ENCODE results near the gene SNX9. TPM values are rescaled to one million over a fixed set of nuclear protein-coding genes. Genes with fewer than 3 reads are reported as not detected.

The SNX9 gene
- total RNA-seq, 1 donor from 2014 or later: 28.6 TPM

DNA sequence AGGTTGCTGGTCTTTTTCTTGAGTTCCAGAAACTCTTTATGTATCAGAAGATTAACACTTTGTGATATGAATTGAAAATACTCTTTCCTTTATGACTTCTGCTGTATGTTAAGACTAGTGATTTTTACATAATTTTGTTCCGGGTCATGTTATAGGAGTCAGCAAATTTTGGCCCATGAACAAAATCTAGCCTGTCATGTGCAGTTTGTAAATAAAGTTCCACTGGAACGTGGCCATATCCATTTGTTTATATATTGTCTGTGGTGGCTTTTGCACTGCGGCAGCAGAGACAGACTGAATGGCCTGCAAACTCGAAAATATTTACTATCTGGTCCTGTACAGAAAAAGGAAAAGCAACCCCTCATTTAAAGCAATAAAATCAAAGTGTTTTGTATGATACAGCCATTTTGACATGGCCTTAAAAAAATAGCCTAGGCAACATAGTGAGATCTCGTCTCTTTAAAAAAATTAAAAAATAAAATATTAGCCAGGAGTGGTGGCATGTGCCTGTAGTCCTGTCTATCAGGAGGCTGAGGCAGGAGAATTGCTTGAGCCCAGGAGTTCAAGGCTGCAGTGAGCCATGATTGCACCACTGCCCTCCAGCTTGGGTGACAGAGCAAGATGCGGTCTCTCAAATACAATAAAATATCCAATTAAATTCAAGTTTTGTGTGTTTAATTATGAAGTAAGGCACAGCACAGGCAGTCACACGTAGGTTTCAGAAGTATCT, 36.9 kb downstream of the SNX9 start:
- DNase-seq: no peak

DNA sequence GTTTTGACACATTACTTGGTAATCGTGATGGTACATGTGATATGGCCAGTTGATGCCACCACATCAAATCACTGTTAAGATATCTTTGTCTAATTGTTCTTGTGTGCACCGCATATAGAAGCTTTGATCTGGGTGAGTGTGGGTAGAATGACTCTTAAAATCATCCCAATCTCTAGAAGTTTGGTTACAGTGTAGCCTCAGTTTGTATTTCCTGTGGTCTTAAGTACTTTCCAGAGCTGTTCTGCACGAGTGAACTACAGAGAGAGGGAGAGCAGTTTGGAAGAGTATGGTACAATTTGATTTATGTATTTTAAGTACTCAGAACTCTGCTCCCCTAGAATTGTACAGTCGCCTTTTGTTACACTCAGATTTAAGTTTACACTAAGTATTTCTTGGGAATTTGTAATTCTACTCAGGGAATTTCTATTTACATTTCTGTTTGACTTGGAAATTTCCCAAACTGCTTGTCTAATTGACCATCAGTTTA, 37.5 kb downstream of the SNX9 start:
- no peak for DNase-seq

DNA sequence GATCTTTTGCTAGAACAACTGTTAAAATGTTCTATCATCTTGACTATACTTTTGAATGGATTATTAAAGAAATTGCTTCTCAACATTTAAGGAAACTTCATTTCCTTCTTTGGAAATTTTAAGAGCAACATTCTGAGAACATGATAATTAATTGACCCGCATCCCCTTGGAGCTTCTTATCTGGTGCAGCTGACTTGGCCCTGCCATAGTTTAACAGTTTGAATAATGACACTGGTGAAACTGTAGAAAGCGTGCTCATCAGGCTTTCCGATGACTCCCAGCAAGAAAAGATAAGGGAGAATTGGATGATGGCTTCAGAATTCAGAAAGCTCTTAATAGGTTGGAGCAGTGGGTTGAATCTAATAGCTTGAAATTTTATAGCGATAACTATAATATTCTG, 38.1 kb downstream of the SNX9 start:
- DNase-seq: no peak

DNA sequence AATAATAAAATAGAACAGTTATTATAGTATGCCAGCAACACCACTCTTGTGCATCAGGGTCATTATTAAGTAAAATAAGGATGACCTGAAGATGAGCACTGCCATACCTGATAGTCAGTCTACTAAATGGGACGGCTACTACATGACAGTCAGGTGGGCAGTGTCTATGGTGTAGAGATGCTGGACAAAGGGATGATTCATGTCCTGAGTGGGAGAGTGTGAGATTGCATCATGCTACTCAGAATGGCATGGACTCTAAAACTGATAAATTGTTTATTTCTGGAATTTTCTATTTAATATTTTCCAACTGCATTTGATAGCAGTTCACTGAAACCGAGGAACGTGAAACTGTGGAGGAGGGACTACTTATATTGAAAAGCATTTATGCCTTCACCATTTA, 38.8 kb downstream of the SNX9 start:
- DNase-seq: no peak

DNA sequence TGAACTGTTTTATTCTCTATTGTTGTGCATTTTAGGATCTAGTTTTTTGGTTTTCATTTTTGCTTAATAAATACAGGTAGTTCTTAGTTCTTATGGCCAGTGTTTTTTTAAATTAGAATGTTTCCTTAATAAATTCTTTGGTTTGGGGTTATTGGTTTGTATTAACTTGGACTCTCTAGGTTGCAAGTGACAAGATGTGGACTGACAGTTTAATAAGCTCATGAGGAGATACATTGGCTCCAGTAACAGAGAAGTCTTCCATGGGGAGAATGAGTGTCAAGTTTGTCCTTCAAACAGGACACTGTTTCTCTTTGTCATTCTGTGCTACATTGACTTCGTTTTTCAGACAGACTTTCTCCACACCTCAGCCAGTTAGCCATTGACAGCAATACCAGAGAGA, 39.7 kb downstream of the SNX9 start:
- no peak for DNase-seq

DNA sequence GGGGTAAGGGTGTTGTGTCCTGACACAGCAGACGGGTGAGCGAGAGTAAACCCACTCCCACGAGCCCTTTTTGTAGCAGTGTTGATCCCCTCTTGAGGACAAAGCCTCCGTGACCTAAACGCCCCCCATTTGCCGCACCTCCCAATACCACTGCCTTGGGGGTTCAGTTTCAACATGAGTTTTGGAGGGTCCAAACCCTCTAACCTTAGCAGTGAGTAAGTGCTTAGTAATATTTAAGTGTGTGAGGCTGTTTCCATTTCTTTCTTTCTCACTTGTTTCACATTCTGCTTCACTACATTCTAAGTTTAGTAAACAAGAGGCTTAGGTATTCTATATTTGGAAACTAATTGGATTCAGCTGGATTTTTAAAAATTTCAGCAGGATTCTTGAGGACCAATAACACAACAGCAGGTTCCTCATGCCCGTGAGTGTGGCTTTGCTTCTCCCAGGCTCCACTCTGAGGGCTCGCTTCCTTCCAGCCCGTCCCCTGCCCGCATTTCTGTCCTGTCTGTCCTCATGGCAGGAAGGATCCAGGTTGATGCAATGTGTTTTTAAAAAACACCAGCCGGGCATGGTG, 41.2 kb downstream of the SNX9 start:
- no peak for DNase-seq

DNA sequence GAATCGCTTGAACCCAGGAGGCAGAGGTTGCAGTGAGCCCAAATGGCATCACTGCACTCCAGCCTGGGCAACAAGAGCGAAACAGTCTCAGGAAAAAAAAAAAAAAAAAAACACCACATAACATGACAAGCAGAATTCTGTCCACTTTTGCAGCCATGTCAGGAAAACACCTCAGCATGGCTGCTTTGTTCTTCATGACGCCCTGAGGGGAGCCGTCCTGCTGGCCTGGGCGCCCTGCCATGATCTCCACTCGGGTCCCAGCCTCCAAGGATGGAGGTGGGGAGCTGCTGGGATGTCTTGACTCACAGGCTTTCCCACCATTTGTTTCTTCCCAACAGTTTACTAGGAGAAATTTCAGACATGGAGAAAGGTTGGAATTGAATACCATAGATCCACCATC, 42.2 kb downstream of the SNX9 start:
- no peak for DNase-seq

DNA sequence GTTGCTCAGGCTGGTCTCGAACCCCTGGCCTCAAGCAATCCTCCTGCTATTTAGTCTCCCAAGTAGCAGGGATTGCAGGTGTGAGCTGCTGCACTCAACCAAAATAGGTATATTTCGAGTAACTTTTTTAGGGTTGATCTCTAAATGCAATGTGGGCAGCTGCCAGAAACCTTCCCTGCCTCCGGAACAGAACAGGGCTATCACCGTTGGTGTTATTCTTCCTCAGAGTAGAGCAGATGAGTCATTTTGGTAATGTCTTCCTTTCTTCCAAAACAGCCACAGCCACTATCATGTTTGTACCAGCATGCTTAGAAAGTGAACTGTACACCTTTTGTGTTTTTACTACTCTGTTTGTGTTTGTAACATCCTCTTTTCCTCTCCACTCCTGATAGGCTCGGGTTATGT, 44.1 kb downstream of the SNX9 start:
- no peak for DNase-seq

DNA sequence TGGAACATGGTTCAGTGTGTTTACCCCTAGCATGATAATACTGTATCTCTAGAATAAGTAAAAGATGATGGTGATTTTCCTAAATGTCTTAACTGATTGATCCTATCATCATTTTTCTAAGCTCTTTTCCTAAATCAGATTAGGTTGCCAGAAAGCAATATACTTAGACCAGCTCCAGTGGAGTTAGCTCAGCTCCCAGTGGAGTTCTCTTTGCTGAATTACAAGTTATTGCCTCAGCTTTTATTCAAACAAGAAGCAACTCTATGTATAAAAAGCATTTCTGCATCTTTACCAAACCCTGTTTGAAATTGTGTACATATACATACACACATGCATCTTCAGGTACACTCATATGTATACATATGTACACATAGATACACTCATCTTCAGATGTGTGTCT, 44.9 kb downstream of the SNX9 start:
- no peak for DNase-seq

DNA sequence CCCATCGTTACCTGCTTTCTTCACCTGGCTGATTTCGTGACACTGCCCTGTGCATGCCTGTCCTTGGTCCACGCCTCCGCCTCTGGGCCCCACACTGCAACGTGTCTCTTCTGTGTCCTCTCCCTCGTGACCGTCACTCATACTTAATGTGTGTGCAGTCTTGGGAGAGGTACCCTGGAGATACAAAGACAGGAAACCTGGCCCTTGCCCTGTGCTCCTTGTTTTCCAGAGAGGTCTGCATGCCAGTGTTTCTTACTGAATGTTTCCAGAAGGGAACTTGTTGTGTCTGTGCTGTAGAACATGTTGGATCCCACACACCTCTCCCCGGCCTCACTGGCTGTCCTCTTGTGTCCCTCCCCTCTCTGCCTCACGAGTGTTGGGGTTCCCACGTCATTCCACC, 45.8 kb downstream of the SNX9 start:
- DNase-seq: no peak

DNA sequence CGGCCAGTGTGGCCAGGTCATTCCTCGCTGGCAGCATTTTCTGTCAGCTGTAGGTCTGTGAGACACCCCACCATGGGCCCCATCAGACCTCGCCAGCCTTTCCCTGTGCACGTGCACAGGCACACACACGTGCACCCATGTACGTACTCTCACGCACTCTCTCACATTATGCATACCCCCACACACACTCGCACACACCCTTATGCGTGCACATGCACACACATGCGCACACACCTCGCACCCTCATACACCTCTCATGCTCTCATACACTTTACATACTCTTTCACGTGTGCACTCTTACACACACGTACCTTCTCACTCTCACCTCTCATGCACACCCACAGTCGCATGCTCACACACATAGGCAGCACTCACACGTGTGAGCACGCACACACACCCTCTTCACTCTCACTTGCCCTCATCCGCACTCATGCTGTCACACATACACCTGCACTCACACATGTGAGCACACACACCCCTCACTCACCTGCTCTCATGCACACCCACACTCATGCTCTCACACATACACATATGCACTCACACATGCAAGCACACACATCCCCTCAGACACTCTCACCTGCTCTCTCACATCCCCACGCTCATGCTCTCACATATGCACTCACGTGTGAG, 46.7 kb downstream of the SNX9 start:
- DNase-seq: no peak

DNA sequence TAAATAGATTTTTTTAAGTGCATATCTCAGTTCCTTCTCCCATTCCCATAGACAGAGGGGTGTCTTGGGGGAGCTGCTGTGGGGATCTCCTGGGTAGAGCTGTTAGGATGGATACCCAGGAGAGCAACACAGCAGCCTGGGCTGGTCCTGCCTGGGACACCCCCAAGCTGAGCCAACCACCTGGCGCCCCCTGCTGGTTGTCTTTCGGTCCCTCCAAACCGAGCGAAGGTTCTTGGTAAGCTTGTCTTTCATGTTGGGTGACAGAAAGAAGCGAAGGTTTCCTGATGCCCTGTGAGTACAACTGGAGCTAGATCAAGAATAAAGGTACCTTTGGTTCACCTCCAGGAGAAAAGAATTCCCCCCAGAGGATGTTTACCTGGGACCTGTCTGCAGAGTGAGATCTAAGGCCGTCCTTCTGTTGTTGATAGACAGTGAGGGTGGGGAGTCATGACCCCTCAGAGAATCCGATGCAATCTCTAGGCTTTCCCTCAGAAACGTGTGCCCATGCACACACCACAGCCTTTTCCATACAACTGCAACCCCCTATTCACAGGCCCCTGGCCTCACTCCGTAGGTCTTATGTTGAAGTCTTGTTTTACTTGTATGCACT, 50.8 kb downstream of the SNX9 start:
- no peak for DNase-seq

DNA sequence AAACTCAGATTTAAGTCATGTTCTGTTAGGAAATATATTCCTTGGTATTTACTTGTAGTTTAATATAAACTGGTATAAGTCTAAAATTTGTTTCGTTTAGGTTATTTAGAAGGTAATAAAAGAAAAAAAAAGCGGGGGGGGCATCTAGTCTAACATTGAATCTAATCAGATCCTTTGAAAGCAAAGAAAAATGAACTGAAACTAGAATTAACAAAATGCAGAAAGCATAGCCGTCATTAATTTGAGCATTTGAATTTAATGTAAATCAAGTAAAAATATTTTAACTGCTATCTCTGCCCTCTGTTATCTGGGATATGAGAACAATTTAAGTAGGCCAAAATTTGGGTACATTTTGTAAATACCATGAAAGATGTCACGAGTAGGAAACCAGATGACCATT, 54.1 kb downstream of the SNX9 start:
- DNase-seq: no peak

DNA sequence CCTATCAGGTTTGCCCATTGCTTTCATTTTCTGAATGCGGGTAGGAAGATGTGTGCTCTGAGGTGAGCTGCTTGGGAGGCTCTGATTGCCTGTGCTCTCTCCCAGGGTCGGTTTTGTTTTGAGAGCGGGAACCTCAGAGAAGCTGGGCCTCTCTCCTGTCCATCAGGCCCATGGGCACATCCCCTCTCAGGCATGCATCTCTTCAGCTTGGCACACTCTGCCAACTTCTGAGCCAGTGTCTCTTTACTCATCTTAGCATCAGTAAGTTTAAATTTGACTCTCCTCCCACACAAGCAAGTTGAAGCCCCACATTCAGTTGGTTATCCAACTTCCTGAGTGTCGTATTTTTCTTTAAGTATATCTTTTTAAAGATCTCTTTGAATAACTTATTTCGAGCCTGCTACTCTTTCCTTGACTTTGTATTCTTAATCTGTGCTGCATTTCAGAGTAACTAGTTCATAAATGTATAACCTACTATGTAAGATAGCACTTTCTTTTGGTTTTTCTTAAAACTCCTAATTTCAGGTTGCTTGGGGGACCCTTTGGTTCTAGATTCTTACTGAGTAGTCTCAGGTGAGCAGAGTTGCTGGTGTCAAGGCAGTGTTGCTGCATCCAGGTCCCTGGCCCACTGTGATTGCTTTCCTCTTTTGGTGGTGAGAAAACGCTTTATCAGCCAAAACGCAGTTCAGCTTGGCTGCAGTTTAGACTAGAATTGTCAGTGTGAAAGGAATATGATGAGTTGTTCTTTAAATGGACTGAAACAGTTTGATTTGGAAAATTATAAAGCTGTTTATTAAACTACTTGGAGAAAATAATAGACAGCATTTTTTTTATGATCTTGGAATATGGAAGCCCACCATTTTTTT, 54.8 kb downstream of the SNX9 start:
- DNase-seq: no peak

DNA sequence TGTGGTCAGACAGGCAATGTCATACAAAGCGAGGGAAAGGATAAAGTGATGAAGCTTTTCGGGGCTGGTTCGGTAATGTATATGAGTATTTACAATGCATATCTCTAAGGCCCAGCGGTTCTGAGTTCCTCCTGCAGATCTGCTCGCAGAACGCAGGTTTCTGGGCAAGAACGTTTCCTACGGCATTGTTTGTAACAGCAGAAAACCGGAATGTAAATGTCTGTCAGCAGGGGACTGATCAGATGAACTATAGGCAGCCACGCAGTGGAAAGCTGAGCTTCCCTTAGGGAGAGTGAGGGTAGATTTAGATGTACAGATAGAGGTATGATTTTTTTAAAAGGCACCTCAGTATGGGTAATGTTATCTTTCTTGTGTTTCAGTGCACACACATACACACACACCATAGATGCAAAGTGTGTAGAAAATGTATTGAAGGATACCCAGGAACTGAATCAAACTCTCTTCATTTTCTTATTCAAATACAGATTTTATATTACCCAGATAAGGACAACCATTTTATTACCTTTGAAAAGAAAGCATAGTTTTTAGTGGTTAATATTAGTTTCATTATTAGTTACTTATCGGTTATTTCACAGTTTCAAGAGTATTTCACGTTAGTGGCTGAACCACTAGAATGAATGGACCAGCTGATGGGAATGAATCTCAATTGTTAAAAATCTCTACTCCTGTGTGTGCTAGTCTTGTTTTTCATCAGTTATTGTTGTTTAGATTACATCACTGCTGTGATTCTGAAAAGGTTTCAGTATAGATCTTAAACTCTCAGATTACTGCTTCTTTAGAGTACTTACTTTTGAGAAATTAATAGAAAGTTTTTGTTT, 56.2 kb downstream of the SNX9 start:
- DNase-seq: no peak

DNA sequence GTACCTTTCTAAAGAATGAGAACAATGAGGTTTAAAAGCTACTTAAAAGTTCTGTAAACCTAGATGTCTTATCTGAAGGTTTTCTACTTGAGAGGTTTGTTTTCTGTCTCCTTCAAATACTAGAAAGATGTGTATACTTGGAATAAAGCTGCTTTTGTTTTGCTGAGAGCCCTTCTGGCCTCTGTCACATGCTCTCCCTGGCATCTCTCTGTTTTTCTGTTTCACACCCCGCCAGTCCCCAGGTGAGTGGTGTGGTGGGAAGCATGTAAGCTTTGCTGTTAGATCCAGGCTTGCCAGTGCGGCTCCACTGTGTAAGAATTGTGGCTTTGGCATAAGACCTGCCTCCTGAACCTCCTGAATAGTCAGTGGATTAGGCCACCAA, 56.8 kb downstream of the SNX9 start:
- no peak for DNase-seq

DNA sequence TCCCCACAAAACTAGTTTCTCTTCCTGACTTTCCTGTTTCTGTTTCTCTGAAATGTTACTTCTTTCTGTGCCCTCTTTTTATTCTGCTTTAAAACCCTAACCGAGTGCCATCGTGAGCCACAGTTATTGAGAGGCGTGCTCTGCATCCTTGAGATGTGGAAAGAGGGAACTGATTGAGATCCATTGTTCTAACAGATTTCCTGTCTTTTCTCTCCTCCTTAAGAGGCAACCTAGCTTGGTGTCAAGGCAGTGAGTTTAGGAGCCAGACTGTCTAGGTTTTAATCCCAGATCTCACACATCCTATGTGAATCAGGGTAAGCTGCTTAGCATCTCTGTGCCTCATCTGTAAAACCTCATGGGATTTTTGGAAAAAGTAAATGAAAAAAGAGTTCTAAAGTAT, 57.5 kb downstream of the SNX9 start:
- DNase-seq: no peak

DNA sequence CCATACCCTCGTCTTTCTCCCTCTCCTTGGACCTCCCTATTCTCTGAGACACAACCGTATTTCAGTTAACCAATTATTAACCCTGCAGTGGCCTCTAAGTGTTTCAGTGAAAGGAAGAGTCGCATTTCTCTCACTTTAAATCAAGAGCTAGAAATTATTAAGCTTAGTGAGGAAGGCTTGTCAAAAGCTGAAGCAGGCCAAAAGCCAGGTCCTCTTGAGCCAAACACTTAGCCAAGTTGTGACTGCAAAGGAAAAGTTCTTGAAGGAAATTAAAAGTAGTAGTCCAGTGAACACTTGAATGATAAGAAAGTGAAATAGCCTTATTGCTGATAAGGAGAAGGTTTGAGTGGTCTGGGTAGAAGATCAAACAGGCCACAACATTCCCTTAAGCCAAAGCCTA, 58.3 kb downstream of the SNX9 start:
- no peak for DNase-seq

DNA sequence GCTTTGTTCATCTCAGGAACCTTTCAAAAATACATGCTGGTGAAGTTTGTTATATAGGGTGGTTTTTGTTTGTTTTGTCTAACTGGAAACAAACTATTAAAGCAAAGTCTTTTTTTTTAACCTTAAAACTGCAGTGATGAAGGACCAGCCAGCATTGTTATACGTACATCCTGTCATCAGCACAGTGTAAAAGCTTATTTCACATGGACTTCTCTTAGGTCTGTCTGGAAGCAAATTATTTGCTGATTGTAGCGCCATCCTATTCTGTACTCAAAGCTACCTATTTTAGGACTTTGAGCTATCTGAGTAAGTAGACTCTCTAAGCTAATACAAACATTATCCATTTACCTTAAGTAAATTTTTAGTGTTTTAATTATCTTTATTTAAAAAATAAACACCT, 61.7 kb downstream of the SNX9 start:
- no peak for DNase-seq

DNA sequence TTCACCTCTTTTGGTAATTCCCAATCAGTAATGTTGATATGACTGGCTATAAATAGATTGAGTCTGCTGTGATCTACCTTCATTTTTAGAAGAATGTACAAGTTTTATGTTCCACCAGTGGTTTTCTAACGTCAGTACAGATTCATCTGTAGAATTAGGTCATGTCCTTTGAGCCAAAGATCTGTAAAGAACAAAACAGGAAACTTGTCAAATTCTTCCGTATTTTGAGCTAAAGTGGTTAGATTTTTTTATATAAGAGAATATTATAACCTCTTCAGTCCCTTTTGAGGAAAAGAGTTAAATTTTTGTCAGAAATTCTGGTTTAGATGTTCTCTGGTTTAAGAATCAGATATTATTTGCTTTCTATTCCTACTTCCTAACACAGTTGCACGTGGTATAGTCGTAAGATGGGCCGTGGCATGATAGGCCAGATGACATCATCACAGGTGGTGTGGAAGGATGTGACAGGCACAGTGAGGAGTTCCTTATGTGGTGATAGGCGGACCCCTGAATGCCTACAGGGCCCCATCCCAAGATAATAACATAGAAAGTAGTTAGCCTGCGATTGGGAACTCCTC, 62.3 kb downstream of the SNX9 start:
- DNase-seq: no peak

DNA sequence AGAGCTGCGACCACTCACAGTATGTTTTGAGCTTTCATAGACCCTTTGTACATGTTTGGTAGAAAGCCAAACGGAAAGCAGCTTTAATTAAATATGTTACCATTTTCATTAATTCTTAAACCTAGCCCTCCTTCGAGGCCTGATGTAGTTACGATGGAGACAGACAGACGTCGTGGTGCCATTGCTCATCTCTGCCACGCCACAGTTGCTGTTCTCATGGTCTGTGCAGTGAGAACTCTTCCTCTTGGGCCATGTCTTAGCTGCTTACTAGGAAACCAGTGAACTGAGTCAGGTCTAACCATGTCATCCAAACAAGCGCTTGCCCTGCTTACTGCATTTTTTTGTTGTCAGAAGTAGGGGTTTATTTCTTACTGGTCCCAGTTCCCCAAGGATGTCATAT, 62.8 kb downstream of the SNX9 start:
- DNase-seq: no peak

Data from skin of body (tissue), 2 donors.